Gastroesophageal sphincter (tissue), 4 donors: Measurements from ENCODE around the gene ZNF592. TPM values are rescaled to one million over a fixed set of nuclear protein-coding genes. Genes with fewer than 3 reads are reported as not detected.

Experiments
- ATAC-seq: fragments of 150-250 bp; one replicate; pipeline ENCODE4 v1.9.1; 2016; ENCODE audit warnings: mild to moderate bottlenecking, moderate library complexity
- H3K27ac ChIP-seq, 4 donors: fragments of 200-600 bp; sonication (generic) in 3 of 4; 1 replicate in 3 of 4; 2 replicates in 1 of 4; pipeline ENCODE4 v1.5.1; 2016 to 2019
- H3K27me3 ChIP-seq: fragments of 200-600 bp; sonication (generic); one replicate; pipeline ENCODE4 v1.5.1; 2019
- H3K36me3 ChIP-seq, 2 donors: fragments of 200-600 bp; sonication (generic); one replicate each; pipeline ENCODE4 v1.5.1; 2019; ENCODE audit warnings: control low read depth in 1 of 2
- H3K4me1 ChIP-seq, 3 donors: fragments of 200-600 bp; sonication (generic); 1 replicate in 2 of 3; 2 replicates in 1 of 3; pipeline ENCODE4 v1.5.1; 2016 to 2019; ENCODE audit warnings: control low read depth in 2 of 3
- H3K4me3 ChIP-seq, 2 donors: fragments of 200-600 bp; sonication (generic); one replicate each; pipeline ENCODE4 v1.5.1; 2019; ENCODE audit warnings: mild to moderate bottlenecking in 1 of 2, moderate library complexity in 1 of 2
- H3K9me3 ChIP-seq, 3 donors: fragments of 200-600 bp; sonication (generic); one replicate each; pipeline ENCODE4 v1.5.1; 2017 to 2019; ENCODE audit warnings: control low read depth in 2 of 3
- EP300 ChIP-seq: sonication (generic); formaldehyde crosslinking; IDR thresholded peaks from one replicate; pipeline ENCODE4 v1.6.1; 2017; ENCODE audit warnings: antibody characterized with exemption, mild to moderate bottlenecking
- POLR2A ChIP-seq, 2 donors: fragments of 450-650 bp; IDR thresholded peaks; one replicate each; pipeline ENCODE4 v1.6.1; 2017; ENCODE audit warnings: antibody characterized with exemption in 2 of 2, mild to moderate bottlenecking in 2 of 2, moderate library complexity in 1 of 2
- POLR2AphosphoS5 ChIP-seq: sonication (generic); formaldehyde crosslinking; IDR thresholded peaks from one replicate; pipeline ENCODE4 v1.6.1; 2017; ENCODE audit warnings: antibody characterized with exemption
- WGBS, 2 donors: methylation state at CpG; one replicate each; pipeline ENCODE4 v1.1.5; 2018; ENCODE audit warnings: low coverage in 1 of 2; 5-methylcytosine and 5-hydroxymethylcytosine counted together
- total RNA-seq, 4 donors: library from RNA; depleted of rRNA; stranded (reverse); fragments of >200 nt; gene quantifications; one replicate each; pipeline ENCODE4 v1.1.0, GENCODE V29; 2016
- TF ChIP-seq, protein P1 (sequence below), 4 experiments: fragments of 200-600 bp in 2 of 4; fragments of 450-650 bp in 2 of 4; sonication (generic) in 1 of 4; IDR thresholded peaks; one replicate each; pipeline ENCODE4 v1.5.1; 2017 to 2019; ENCODE audit warnings: antibody characterized with exemption in 4 of 4, mild to moderate bottlenecking in 2 of 4, moderate library complexity in 2 of 4

The ZNF592 gene
- total RNA-seq, 4 donors from 2014 or later, result 15.7 to 26.0 (median 19.1) TPM

DNA sequence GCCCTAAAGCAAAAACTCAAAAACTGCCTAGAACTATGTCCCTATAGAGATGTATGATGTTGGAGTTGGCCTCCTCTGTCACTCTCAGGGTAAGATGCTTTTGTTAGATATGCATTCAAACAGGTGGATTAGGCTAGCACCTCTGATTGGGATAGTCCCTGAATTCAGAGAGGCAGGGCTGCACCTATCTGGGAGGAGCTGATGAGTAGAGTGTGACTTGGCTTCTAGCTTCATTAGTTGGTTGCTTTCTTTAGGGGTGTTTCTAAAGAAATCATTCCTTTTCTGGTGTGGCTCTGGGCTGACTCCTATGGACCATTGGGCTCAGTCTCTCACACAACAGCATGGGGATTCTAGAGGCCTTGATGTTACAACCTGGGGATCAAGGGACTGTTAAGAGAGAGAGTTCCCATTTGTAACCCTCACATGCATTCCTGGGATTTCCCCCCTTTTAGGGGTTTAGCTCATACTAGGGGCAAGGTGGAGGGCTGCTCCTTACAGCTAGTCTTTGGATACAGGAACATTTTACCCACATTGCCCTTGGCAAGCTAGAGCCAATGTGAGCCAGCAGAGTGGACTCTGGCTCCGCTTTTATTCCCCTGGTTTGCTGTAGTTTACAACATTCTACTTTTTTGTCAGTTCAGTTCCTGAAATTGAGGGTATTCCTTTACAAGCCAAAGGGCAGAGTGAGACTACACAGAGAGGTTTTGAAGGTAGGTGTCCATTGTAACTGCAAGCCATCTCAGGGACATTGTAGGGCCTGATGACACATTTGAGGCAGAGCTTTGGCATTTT lies 7.5 kb downstream of the ZNF592 start:
- Histone ChIP-seq H3K4me1 (peaks cover 0 to 85% (median 13%) of the 10 kb centered on the region in 3 donors), H3K4me3 (no peak overlapping the region), H3K9me3 (no peaks in the 10 kb centered on the region), H3K27ac (no peak overlapping the region), H3K27me3 (no peaks in the 10 kb centered on the region), H3K36me3 (no peaks in the 10 kb centered on the region)
- no peak for ATAC-seq
- WGBS, 2 donors, result 91% methylated on average over 1 of the region's 1 CpG; no CpG with 5 or more reads in 1 of the 2 donors
- TF ChIP-seq POLR2AphosphoS5 (no peak), POLR2A (IDR thresholded peaks at IDR 0.05) (no peak), EP300 (no peak)
- TF ChIP-seq, protein P1, sequence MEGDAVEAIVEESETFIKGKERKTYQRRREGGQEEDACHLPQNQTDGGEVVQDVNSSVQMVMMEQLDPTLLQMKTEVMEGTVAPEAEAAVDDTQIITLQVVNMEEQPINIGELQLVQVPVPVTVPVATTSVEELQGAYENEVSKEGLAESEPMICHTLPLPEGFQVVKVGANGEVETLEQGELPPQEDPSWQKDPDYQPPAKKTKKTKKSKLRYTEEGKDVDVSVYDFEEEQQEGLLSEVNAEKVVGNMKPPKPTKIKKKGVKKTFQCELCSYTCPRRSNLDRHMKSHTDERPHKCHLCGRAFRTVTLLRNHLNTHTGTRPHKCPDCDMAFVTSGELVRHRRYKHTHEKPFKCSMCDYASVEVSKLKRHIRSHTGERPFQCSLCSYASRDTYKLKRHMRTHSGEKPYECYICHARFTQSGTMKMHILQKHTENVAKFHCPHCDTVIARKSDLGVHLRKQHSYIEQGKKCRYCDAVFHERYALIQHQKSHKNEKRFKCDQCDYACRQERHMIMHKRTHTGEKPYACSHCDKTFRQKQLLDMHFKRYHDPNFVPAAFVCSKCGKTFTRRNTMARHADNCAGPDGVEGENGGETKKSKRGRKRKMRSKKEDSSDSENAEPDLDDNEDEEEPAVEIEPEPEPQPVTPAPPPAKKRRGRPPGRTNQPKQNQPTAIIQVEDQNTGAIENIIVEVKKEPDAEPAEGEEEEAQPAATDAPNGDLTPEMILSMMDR (IDR thresholded peaks at IDR 0.05), result no peak

DNA sequence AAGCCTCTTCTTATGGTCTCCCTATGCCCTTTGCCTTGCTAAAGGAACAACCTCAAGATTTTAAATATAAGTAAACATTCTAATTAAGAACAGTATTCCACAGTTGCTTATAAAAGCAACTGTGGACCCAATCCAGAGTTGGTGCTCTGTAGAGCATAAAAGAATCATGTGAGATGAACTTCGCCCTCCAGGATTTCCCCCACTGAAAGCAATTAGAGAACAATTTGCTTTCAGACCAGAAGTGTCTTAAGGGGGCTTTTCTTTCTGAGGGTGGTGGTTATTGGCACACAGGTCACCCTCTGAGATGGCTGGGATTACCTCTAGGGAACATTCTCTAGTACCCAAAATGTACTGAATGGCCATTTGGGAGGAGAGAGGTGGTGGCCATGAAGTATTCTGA lies 10.6 kb downstream of the ZNF592 start:
- no peaks in the 10 kb centered on the region for H3K27me3 ChIP-seq
- WGBS, 2 donors, result 100% methylated on average over 1 of the region's 1 CpG
- TF ChIP-seq POLR2AphosphoS5 (no peak), POLR2A (IDR thresholded peaks at IDR 0.05) (no peak), EP300 (no peak)
- TF ChIP-seq, protein P1 (IDR thresholded peaks at IDR 0.05), result no peak
- no peaks in the 10 kb centered on the region for H3K36me3 ChIP-seq
- no peak overlapping the region for H3K4me3 ChIP-seq
- no peaks in the 10 kb centered on the region for H3K9me3 ChIP-seq
- H3K27ac ChIP-seq, result no peak overlapping the region
- peaks cover 0 to 85% (median 35%) of the 10 kb centered on the region in 3 donors for H3K4me1 ChIP-seq
- no peak for ATAC-seq

DNA sequence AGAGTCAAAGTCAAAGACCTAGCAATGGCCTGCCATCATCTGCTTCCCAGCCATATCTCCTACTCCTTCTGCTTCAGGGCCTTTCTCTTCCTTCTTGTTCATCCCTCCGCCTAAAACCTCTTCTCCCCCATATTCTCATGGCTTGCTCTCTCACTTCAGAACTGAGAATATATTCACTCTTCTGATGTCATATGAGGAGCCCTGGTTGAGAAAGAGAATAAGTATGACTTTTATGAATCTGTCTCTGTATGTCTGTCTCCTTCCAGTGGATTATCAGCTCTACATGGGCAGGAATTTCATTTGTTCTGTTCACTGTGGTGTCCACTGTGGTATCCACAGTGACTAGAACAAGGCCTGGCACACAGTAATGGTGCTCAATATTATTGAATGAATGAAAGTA lies 11.8 kb downstream of the ZNF592 start:
- peaks cover 0 to 89% (median 39%) of the 10 kb centered on the region in 3 donors for H3K4me1 ChIP-seq
- H3K36me3 ChIP-seq, result no peaks in the 10 kb centered on the region
- no peak overlapping the region for H3K4me3 ChIP-seq
- 91 to 100% methylated on average over 1 of the region's 1 CpG for WGBS, 2 donors
- no peak for ATAC-seq
- no peak overlapping the region for H3K27ac ChIP-seq
- no peak for TF ChIP-seq POLR2A (IDR thresholded peaks at IDR 0.05)
- TF ChIP-seq, protein P1 (IDR thresholded peaks at IDR 0.05), result no peak
- no peak for TF ChIP-seq EP300
- no peak for TF ChIP-seq POLR2AphosphoS5
- no peaks in the 10 kb centered on the region for H3K9me3 ChIP-seq
- no peaks in the 10 kb centered on the region for H3K27me3 ChIP-seq

DNA sequence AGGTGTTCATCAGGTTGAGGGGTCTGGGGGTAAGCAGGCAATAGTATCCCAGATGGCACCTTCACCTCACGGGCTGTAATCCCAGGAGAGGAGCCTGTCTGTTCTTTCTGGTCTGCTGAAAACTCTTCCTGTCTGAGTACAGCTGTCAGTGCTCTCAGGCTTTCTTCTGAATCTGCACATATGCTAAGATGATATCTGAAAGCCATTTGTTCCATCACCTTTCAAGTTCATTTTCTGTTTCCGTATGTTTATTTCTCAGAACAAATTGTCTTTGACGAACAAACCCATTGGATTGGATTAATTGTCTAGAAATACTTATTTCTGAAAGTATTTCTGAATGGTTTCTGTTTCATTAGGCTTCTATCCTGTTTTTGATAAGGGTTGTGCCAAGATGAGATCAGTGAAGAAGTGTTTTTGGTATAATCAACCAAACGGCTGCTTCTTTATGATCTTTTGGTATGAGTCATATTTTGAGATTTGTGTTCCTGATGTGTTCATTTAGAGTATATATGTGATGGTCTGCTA lies 13.3 kb downstream of the ZNF592 start:
- Histone ChIP-seq H3K27me3 (no peaks in the 10 kb centered on the region), H3K27ac (no peak overlapping the region), H3K36me3 (peaks cover 0 to 11% of the 10 kb centered on the region in 2 donors), H3K4me1 (peaks cover 0 to 82% (median 36%) of the 10 kb centered on the region in 3 donors), H3K4me3 (no peak overlapping the region), H3K9me3 (no peaks in the 10 kb centered on the region)
- ATAC-seq, result no peak
- WGBS, 2 donors, result 38 to 40% methylated on average over 4 of the region's 4 CpGs
- TF ChIP-seq EP300, result no peak
- TF ChIP-seq, protein P1 (IDR thresholded peaks at IDR 0.05), result no peak
- no peak for TF ChIP-seq POLR2A (IDR thresholded peaks at IDR 0.05)
- TF ChIP-seq POLR2AphosphoS5, result no peak
